Mesodermal cell (in vitro differentiated cells): ENCODE measurements around the gene SCFD2.

Experiments used
- H3K27ac ChIP-seq: 2 replicates; pipeline ENCODE4 v1.7.0; 2013; ENCODE audit warnings: mild to moderate bottlenecking, low read depth, low read length, moderate library complexity; ENCODE audit not compliant: severe bottlenecking
- H3K36me3 ChIP-seq: 2 replicates; pipeline ENCODE4 v1.7.1; 2013; ENCODE audit warnings: mild to moderate bottlenecking, low read length, moderate library complexity; ENCODE audit not compliant: control insufficient read depth, insufficient read depth
- H3K4me1 ChIP-seq: one replicate; pipeline ENCODE4 v1.7.1; 2013; ENCODE audit warnings: mild to moderate bottlenecking, low read length; ENCODE audit not compliant: insufficient read depth, control insufficient read depth, poor library complexity, severe bottlenecking
- H3K4me3 ChIP-seq: 2 replicates; pipeline ENCODE4 v1.7.0; 2013; ENCODE audit warnings: low read length, control low read depth, mild to moderate bottlenecking; ENCODE audit not compliant: insufficient read depth, poor library complexity, severe bottlenecking; ENCODE audit errors: extremely low read depth
- H3K9me3 ChIP-seq: 2 replicates; pipeline ENCODE4 v1.7.1; 2013; ENCODE audit warnings: mild to moderate bottlenecking, low read length, moderate library complexity; ENCODE audit not compliant: control insufficient read depth
- WGBS, 2 experiments: methylation state at CpG; one replicate each; pipeline ENCODE4 v1.1.5; 2013; ENCODE audit warnings: missing lambda C conversion rate in 2 of 2; ENCODE audit not compliant: insufficient coverage in 2 of 2; 5-methylcytosine and 5-hydroxymethylcytosine counted together

SCFD2 gene

GRCh38 chr4:52989865-52990264 lies 376.0 kb downstream of the SCFD2 start:
- H3K4me1 ChIP-seq = no peaks in the 10 kb centered on the region
- 93 to 100% methylated on average over 2 of the region's 3 CpGs for WGBS, 2 experiments
- H3K36me3 ChIP-seq = no peaks in the 10 kb centered on the region
- H3K9me3 ChIP-seq = peaks cover 6% of the 10 kb centered on the region
- H3K27ac ChIP-seq = no peak overlapping the region
- no peak overlapping the region for H3K4me3 ChIP-seq

GRCh38 chr4:52987392-52988056 lies 378.3 kb downstream of the SCFD2 start:
- Histone ChIP-seq H3K9me3 (peaks cover 6% of the 10 kb centered on the region), H3K4me1 (no peaks in the 10 kb centered on the region), H3K4me3 (no peak overlapping the region), H3K36me3 (no peaks in the 10 kb centered on the region), H3K27ac (no peak overlapping the region)
- 82 to 86% methylated on average over 2 of the region's 5 CpGs for WGBS, 2 experiments

GRCh38 chr4:52984462-52984881 lies 381.4 kb downstream of the SCFD2 start:
- 44 to 50% methylated on average over 2 of the region's 2 CpGs for WGBS, 2 experiments
- no peak overlapping the region for H3K4me3 ChIP-seq
- no peaks in the 10 kb centered on the region for H3K9me3 ChIP-seq
- no peak overlapping the region for H3K27ac ChIP-seq
- H3K36me3 ChIP-seq = no peaks in the 10 kb centered on the region
- no peaks in the 10 kb centered on the region for H3K4me1 ChIP-seq

- no peaks in the 10 kb centered on the region for H3K9me3 ChIP-seq
- H3K36me3 ChIP-seq = no peaks in the 10 kb centered on the region
- H3K4me3 ChIP-seq = no peak overlapping the region
- H3K27ac ChIP-seq = no peak overlapping the region
- WGBS, 2 experiments = no CpG with 5 or more reads among the region's 1 CpG
- H3K4me1 ChIP-seq = no peaks in the 10 kb centered on the region
Measured at GRCh38 chr4:52983563-52984303, 382.1 kb downstream of the SCFD2 start.

GRCh38 chr4:52982946-52983340 lies 382.9 kb downstream of the SCFD2 start:
- H3K4me1 ChIP-seq = no peaks in the 10 kb centered on the region
- no peaks in the 10 kb centered on the region for H3K9me3 ChIP-seq
- H3K27ac ChIP-seq = no peak overlapping the region
- no peaks in the 10 kb centered on the region for H3K36me3 ChIP-seq
- H3K4me3 ChIP-seq = no peak overlapping the region
- WGBS, 2 experiments = 88% methylated on average over 1 of the region's 3 CpGs; no CpG with 5 or more reads in 1 of the 2 experiments

GRCh38 chr4:52982255-52982945 lies 383.5 kb downstream of the SCFD2 start:
- H3K4me1 ChIP-seq = no peaks in the 10 kb centered on the region
- 83 to 89% methylated on average over 1 of the region's 2 CpGs for WGBS, 2 experiments
- no peaks in the 10 kb centered on the region for H3K36me3 ChIP-seq
- no peak overlapping the region for H3K27ac ChIP-seq
- H3K4me3 ChIP-seq = no peak overlapping the region
- no peaks in the 10 kb centered on the region for H3K9me3 ChIP-seq

- Histone ChIP-seq H3K4me1 (no peaks in the 10 kb centered on the region), H3K27ac (no peak overlapping the region), H3K9me3 (no peaks in the 10 kb centered on the region), H3K4me3 (no peak overlapping the region), H3K36me3 (no peaks in the 10 kb centered on the region)
- 84 to 86% methylated on average over 2 of the region's 3 CpGs for WGBS, 2 experiments
Measured at GRCh38 chr4:52979821-52980590, 385.9 kb downstream of the SCFD2 start.

GRCh38 chr4:52979020-52979419 lies 386.8 kb downstream of the SCFD2 start:
- no CpG with 5 or more reads among the region's 1 CpG for WGBS, 2 experiments
- Histone ChIP-seq H3K9me3 (no peaks in the 10 kb centered on the region), H3K4me3 (no peak overlapping the region), H3K36me3 (no peaks in the 10 kb centered on the region), H3K27ac (no peak overlapping the region), H3K4me1 (no peaks in the 10 kb centered on the region)

- Histone ChIP-seq H3K4me1 (no peaks in the 10 kb centered on the region), H3K9me3 (no peaks in the 10 kb centered on the region), H3K36me3 (no peaks in the 10 kb centered on the region), H3K27ac (no peak overlapping the region), H3K4me3 (no peak overlapping the region)
- 80 to 100% methylated on average over 1 of the region's 1 CpG for WGBS, 2 experiments
Measured at GRCh38 chr4:52977252-52977651, 388.6 kb downstream of the SCFD2 start.

- no peak overlapping the region for H3K27ac ChIP-seq
- H3K9me3 ChIP-seq = no peaks in the 10 kb centered on the region
- no peaks in the 10 kb centered on the region for H3K36me3 ChIP-seq
- WGBS, 2 experiments = 93% methylated on average over 2 to 3 of the region's 4 CpGs
- H3K4me3 ChIP-seq = no peak overlapping the region
- H3K4me1 ChIP-seq = no peaks in the 10 kb centered on the region
Measured at GRCh38 chr4:52976523-52977230, 389.2 kb downstream of the SCFD2 start.
